HEK293T (cell line): ENCODE data around the gene DUSP22.

ENCODE experiments used
- BHLHE40 ChIP-seq: fragments of 450-650 bp; IDR thresholded peaks from 2 replicates; pipeline ENCODE4 v1.6.1; 2016; ENCODE audit warnings: mild to moderate bottlenecking, moderate library complexity, borderline replicate concordance
- ELF4 ChIP-seq: fragments of 450-650 bp; IDR thresholded peaks from 2 replicates; pipeline ENCODE4 v1.6.1; 2017; ENCODE audit warnings: antibody characterized with exemption
- FOXK2 ChIP-seq: fragments of 450-650 bp; IDR thresholded peaks from 2 replicates; pipeline ENCODE4 v1.6.1; 2016; ENCODE audit warnings: mild to moderate bottlenecking
- PKNOX1 ChIP-seq: fragments of 450-650 bp; IDR thresholded peaks from 2 replicates; pipeline ENCODE4 v1.6.1; 2016
- SUZ12 ChIP-seq: fragments of 450-650 bp; IDR thresholded peaks from 2 replicates; pipeline ENCODE4 v1.6.1; 2016; ENCODE audit warnings: mild to moderate bottlenecking

GRCh38 chr6:386688-387266, 94.5 kb downstream of the DUSP22 start:
- no peak for TF ChIP-seq SUZ12
- TF ChIP-seq FOXK2, result no peak
- no peak for TF ChIP-seq ELF4
- no peak for TF ChIP-seq PKNOX1
- no peak for TF ChIP-seq BHLHE40
